ENCODE measurements around the gene CELF2. TPM values are rescaled to one million over a fixed set of nuclear protein-coding genes. Genes with fewer than 3 reads are reported as not detected.

Gene CELF2
- total and polyA plus RNA-seq, 9 of the 15 experiments (the other 6 are each of a cell fraction or from before 2014, with no cell fraction given): 4.0 to 20.3 (median 11.1) TPM

DNA sequence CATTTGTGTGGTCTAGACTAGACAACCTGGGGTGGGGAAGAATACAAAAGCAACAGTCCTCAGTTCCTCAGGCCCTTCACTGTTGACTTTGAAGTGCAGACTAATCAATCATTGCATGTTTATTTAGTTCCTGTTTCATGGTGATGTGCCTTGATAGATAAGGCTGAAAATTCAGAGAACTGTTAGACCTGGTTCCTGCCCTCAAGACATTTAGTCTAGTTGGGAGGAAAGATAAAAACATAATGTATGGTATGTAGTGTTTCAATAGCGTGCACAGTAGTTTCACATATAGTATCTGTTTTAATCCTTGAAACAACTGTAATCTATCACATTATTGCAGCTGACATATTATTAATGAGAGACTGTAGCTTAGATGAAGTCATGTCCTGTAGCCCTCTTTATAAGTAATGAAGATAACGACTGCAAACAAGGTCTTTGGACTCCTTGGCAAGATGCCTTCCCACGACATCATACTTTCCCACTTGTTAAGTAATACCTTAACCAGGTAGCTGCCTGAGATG is 124.0 kb downstream of the CELF2 start (continued):
- TF ChIP-seq ZNF212 (CRISPR knock-in tag; IDR thresholded peaks at IDR 0.05) (no peak), MYBL2 (IDR thresholded peaks at IDR 0.05; ENCODE audit: low read depth) (no peak), MYBL2 (CRISPR knock-in tag; IDR thresholded peaks at IDR 0.05; ENCODE audit: borderline replicate concordance) (no peak), SREBF2 (CRISPR knock-in tag; IDR thresholded peaks at IDR 0.05) (no peak), JUN (IDR thresholded peaks at IDR 0.05; ENCODE audit: borderline replicate concordance, low read depth, low read length) (no peak), JUN (CRISPR knock-in tag; IDR thresholded peaks at IDR 0.05; ENCODE audit: borderline replicate concordance) (no peak), MCM7 (IDR thresholded peaks at IDR 0.05) (no peak), ZNF77 (CRISPR knock-in tag; IDR thresholded peaks at IDR 0.05) (no peak)
- TF ChIP-seq, protein P1, sequence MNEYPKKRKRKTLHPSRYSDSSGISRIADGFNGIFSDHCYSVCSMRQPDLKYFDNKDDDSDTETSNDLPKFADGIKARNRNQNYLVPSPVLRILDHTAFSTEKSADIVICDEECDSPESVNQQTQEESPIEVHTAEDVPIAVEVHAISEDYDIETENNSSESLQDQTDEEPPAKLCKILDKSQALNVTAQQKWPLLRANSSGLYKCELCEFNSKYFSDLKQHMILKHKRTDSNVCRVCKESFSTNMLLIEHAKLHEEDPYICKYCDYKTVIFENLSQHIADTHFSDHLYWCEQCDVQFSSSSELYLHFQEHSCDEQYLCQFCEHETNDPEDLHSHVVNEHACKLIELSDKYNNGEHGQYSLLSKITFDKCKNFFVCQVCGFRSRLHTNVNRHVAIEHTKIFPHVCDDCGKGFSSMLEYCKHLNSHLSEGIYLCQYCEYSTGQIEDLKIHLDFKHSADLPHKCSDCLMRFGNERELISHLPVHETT (CRISPR knock-in tag; conservative IDR thresholded peaks at IDR 0.05 in 1 of 2, IDR thresholded peaks at IDR 0.05 in 1 of 2): peak in 1 of 2 experiments; percentile 52; a peak in 1 of 4 replicates
- TF ChIP-seq, protein P2, sequence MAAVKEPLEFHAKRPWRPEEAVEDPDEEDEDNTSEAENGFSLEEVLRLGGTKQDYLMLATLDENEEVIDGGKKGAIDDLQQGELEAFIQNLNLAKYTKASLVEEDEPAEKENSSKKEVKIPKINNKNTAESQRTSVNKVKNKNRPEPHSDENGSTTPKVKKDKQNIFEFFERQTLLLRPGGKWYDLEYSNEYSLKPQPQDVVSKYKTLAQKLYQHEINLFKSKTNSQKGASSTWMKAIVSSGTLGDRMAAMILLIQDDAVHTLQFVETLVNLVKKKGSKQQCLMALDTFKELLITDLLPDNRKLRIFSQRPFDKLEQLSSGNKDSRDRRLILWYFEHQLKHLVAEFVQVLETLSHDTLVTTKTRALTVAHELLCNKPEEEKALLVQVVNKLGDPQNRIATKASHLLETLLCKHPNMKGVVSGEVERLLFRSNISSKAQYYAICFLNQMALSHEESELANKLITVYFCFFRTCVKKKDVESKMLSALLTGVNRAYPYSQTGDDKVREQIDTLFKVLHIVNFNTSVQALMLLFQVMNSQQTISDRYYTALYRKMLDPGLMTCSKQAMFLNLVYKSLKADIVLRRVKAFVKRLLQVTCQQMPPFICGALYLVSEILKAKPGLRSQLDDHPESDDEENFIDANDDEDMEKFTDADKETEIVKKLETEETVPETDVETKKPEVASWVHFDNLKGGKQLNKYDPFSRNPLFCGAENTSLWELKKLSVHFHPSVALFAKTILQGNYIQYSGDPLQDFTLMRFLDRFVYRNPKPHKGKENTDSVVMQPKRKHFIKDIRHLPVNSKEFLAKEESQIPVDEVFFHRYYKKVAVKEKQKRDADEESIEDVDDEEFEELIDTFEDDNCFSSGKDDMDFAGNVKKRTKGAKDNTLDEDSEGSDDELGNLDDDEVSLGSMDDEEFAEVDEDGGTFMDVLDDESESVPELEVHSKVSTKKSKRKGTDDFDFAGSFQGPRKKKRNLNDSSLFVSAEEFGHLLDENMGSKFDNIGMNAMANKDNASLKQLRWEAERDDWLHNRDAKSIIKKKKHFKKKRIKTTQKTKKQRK (IDR thresholded peaks at IDR 0.05; ENCODE audit: borderline replicate concordance, low read depth, low read length): no peak
- TF ChIP-seq, protein P3, sequence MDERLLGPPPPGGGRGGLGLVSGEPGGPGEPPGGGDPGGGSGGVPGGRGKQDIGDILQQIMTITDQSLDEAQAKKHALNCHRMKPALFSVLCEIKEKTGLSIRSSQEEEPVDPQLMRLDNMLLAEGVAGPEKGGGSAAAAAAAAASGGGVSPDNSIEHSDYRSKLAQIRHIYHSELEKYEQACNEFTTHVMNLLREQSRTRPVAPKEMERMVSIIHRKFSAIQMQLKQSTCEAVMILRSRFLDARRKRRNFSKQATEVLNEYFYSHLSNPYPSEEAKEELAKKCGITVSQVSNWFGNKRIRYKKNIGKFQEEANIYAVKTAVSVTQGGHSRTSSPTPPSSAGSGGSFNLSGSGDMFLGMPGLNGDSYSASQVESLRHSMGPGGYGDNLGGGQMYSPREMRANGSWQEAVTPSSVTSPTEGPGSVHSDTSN (CRISPR knock-in tag; IDR thresholded peaks at IDR 0.05; ENCODE audit: low read depth): peak; percentile 56; the same call in 1 of the 2 replicates
- TF ChIP-seq, protein P3 (tag; conservative IDR thresholded peaks at IDR 0.05; ENCODE audit: low read depth): peak; percentile 94
- TF ChIP-seq, protein P4, sequence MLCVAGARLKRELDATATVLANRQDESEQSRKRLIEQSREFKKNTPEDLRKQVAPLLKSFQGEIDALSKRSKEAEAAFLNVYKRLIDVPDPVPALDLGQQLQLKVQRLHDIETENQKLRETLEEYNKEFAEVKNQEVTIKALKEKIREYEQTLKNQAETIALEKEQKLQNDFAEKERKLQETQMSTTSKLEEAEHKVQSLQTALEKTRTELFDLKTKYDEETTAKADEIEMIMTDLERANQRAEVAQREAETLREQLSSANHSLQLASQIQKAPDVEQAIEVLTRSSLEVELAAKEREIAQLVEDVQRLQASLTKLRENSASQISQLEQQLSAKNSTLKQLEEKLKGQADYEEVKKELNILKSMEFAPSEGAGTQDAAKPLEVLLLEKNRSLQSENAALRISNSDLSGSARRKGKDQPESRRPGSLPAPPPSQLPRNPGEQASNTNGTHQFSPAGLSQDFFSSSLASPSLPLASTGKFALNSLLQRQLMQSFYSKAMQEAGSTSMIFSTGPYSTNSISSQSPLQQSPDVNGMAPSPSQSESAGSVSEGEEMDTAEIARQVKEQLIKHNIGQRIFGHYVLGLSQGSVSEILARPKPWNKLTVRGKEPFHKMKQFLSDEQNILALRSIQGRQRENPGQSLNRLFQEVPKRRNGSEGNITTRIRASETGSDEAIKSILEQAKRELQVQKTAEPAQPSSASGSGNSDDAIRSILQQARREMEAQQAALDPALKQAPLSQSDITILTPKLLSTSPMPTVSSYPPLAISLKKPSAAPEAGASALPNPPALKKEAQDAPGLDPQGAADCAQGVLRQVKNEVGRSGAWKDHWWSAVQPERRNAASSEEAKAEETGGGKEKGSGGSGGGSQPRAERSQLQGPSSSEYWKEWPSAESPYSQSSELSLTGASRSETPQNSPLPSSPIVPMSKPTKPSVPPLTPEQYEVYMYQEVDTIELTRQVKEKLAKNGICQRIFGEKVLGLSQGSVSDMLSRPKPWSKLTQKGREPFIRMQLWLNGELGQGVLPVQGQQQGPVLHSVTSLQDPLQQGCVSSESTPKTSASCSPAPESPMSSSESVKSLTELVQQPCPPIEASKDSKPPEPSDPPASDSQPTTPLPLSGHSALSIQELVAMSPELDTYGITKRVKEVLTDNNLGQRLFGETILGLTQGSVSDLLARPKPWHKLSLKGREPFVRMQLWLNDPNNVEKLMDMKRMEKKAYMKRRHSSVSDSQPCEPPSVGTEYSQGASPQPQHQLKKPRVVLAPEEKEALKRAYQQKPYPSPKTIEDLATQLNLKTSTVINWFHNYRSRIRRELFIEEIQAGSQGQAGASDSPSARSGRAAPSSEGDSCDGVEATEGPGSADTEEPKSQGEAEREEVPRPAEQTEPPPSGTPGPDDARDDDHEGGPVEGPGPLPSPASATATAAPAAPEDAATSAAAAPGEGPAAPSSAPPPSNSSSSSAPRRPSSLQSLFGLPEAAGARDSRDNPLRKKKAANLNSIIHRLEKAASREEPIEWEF (CRISPR knock-in tag; IDR thresholded peaks at IDR 0.05): peak; percentile 41; the same call in 1 of the 2 replicates

All from K562 (cell line).